Activated CD4-positive, alpha-beta memory T cell treated with anti-CD3 and anti-CD28 coated beads for 36 hours (primary cell): ENCODE data around the gene FGF9. TPM values are rescaled to one million over a fixed set of nuclear protein-coding genes. Genes with fewer than 3 reads are reported as not detected.

Experiments
- CTCF ChIA-PET: fragments of 350-600 bp; sonication (Branson Sonifier 250); formaldehyde crosslinking; loops from one replicate; lab custom pipeline; 2021; ENCODE audit warnings: antibody characterized with exemption, inconsistent platforms; lab: Charles Lee
- POLR2A ChIA-PET: fragments of 350-600 bp; sonication (Branson Sonifier 250); formaldehyde crosslinking; loops from one replicate; lab custom pipeline; 2021; ENCODE audit warnings: antibody characterized with exemption; lab: Charles Lee
- DNase-seq: peaks from one replicate; pipeline ENCODE4 v3.0.0-alpha.2; 2020
- H3K27ac Mint-ChIP-seq: one replicate; pipeline ENCODE4 v1.8.0; 2021; ENCODE audit warnings: mixed read lengths
- H3K27me3 Mint-ChIP-seq: one replicate; pipeline ENCODE4 v1.8.0; 2021; ENCODE audit warnings: mixed read lengths
- H3K36me3 Mint-ChIP-seq: one replicate; pipeline ENCODE4 v1.8.0; 2021; ENCODE audit warnings: mixed read lengths
- H3K4me1 Mint-ChIP-seq: one replicate; pipeline ENCODE4 v1.8.0; 2021; ENCODE audit warnings: low read depth, mixed read lengths
- H3K4me3 Mint-ChIP-seq: one replicate; pipeline ENCODE4 v1.8.0; 2021; ENCODE audit warnings: mild to moderate bottlenecking, mixed read lengths
- H3K9me3 Mint-ChIP-seq: one replicate; pipeline ENCODE4 v1.8.0; 2021; ENCODE audit warnings: mixed read lengths
- intact Hi-C: fragments of 100-400 bp; cut with micrococcal nuclease; formaldehyde crosslinking; loops from one replicate; pipeline ENCODE4 v1.15.1; 2023
- total RNA-seq, 2 experiments: library from RNA; stranded (reverse); gene quantifications; one replicate each; pipeline ENCODE4 v1.2.3, GENCODE V29; 2021

FGF9 gene
- total RNA-seq, 2 experiments from 2014 or later: 0.07 TPM; not detected in 1

GRCh38 chr13:21745307-21745706 lies 74.4 kb downstream of the FGF9 start:
- Mint-ChIP-seq H3K36me3 (no peaks in the 10 kb centered on the region), H3K27ac (no peak overlapping the region), H3K27me3 (peaks cover 2% of the 10 kb centered on the region), H3K9me3 (peaks cover 4% of the 10 kb centered on the region), H3K4me3 (no peak overlapping the region), H3K4me1 (no peaks in the 10 kb centered on the region)
- no peak for DNase-seq
- CTCF ChIA-PET: interaction anchor here (0.6 kb wide), 1 partner anchor 107 kb away, joined by 3 read pairs; no protein-coding TSS in a partner anchor
- intact Hi-C loops: no loop called here
- POLR2A ChIA-PET: interaction anchor here (0.6 kb wide), 1 partner anchor 480 kb away, joined by 4 read pairs; no protein-coding TSS in a partner anchor

DNA sequence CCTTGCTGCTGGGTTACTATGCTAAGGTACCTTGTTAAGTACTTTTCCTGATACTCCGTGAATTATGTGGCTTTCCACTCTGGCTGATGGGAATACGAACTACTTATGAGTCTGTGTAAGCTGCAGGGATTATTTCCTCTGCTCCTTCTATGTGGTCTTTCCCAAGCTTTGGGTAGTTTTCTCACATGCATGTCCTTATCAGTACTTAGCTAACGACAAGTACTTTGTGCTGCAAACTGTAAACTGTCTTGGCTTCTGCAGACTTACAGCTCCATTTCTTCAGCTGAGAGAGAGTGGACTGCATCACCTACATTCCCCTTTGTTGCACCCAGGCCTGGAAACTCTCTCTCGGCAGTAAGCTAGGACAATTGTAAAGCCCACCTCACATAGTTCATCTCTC lies 76.6 kb downstream of the FGF9 start:
- peaks cover 5% of the 10 kb centered on the region for H3K9me3 Mint-ChIP-seq
- intact Hi-C loops: no loop called here
- H3K4me3 Mint-ChIP-seq: no peak overlapping the region
- CTCF ChIA-PET: no interaction called here
- no peak overlapping the region for H3K27ac Mint-ChIP-seq
- peaks cover 2% of the 10 kb centered on the region for H3K27me3 Mint-ChIP-seq
- H3K36me3 Mint-ChIP-seq: no peaks in the 10 kb centered on the region
- no peaks in the 10 kb centered on the region for H3K4me1 Mint-ChIP-seq
- DNase-seq: no peak
- POLR2A ChIA-PET: no interaction called here

GRCh38 chr13:21748166-21748565 lies 77.3 kb downstream of the FGF9 start:
- H3K4me1 Mint-ChIP-seq: no peaks in the 10 kb centered on the region
- no peak for DNase-seq
- peaks cover 5% of the 10 kb centered on the region for H3K9me3 Mint-ChIP-seq
- H3K4me3 Mint-ChIP-seq: no peak overlapping the region
- no peak overlapping the region for H3K27ac Mint-ChIP-seq
- POLR2A ChIA-PET: no interaction called here
- intact Hi-C loops: no loop called here
- peaks cover 2% of the 10 kb centered on the region for H3K27me3 Mint-ChIP-seq
- CTCF ChIA-PET: interaction anchor here (0.7 kb wide), 1 partner anchor 14 kb away, joined by 4 read pairs; no protein-coding TSS in a partner anchor
- H3K36me3 Mint-ChIP-seq: no peaks in the 10 kb centered on the region

- Mint-ChIP-seq H3K36me3 (no peaks in the 10 kb centered on the region), H3K27ac (no peak overlapping the region), H3K27me3 (peaks cover 2% of the 10 kb centered on the region), H3K9me3 (peaks cover 5% of the 10 kb centered on the region), H3K4me3 (no peak overlapping the region), H3K4me1 (no peaks in the 10 kb centered on the region)
- ChIA-PET POLR2A (no interaction called here), CTCF (no interaction called here)
- intact Hi-C loops: no loop called here
- no peak for DNase-seq
Measured at GRCh38 chr13:21749410-21749809, 78.5 kb downstream of the FGF9 start.

- H3K4me3 Mint-ChIP-seq: no peak overlapping the region
- H3K27me3 Mint-ChIP-seq: no peaks in the 10 kb centered on the region
- no peaks in the 10 kb centered on the region for H3K36me3 Mint-ChIP-seq
- ChIA-PET CTCF (no interaction called here), POLR2A (interaction anchor here (0.6 kb wide), 1 partner anchor 1811 kb away, joined by 3 read pairs; no protein-coding TSS in a partner anchor)
- intact Hi-C loops: no loop called here
- H3K4me1 Mint-ChIP-seq: no peaks in the 10 kb centered on the region
- H3K27ac Mint-ChIP-seq: no peak overlapping the region
- no peak for DNase-seq
- H3K9me3 Mint-ChIP-seq: peaks cover 5% of the 10 kb centered on the region
Measured at GRCh38 chr13:21752501-21752900, 81.6 kb downstream of the FGF9 start.

GRCh38 chr13:21753117-21753729 lies 82.3 kb downstream of the FGF9 start:
- Mint-ChIP-seq H3K27ac (no peak overlapping the region), H3K27me3 (no peaks in the 10 kb centered on the region), H3K36me3 (no peaks in the 10 kb centered on the region), H3K9me3 (peaks cover 5% of the 10 kb centered on the region), H3K4me1 (no peaks in the 10 kb centered on the region), H3K4me3 (no peak overlapping the region)
- ChIA-PET CTCF (no interaction called here), POLR2A (no interaction called here)
- intact Hi-C loops: no loop called here
- no peak for DNase-seq

Other genes starting within 250 kb of the FGF9 start
- 10 to 100 TPM; 53.5 to 60.6 TPM for gene ZDHHC20, start 211.8 kb upstream of the FGF9 start, total RNA-seq
- 10 to 100 TPM; 32.6 to 33.3 TPM for gene MICU2, start 66.9 kb upstream of the FGF9 start, total RNA-seq